PC-3 (cell line): ENCODE data around the gene DNAH7.

Source experiments
- EZH2 ChIP-seq: fragments of 300-600 bp; sonication (generic); IDR thresholded peaks from one replicate; pipeline ENCODE4 v1.6.1; 2017; ENCODE audit warnings: antibody characterized with exemption, mild to moderate bottlenecking, low read length; ENCODE audit not compliant: unreplicated experiment
- TF ChIP-seq, protein P1 (sequence below): fragments of 300-600 bp; sonication (generic); conservative IDR thresholded peaks from 2 replicates; pipeline ENCODE4 v1.5.1; 2017; ENCODE audit warnings: antibody characterized with exemption, low read depth, mild to moderate bottlenecking, low read length

DNA sequence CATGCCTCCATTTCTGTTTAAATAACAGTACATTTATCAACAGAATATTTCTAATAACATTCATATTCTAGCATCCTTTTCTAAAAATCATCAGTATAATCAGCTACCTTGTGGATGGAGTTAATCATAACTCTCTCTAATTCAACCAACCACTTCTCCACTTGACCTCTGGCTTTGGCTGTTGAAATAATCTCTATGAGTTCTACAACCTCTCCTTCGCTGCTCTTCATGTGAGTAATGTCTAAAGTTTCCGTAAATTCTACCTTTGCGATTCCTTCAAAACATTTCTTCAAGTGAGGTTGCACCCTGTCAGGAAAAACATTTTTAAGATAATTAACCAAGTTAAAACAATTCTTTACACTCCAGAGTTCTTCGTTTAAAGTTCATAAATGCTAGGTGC, 134.2 kb downstream of the DNAH7 start:
- TF ChIP-seq, protein P1, sequence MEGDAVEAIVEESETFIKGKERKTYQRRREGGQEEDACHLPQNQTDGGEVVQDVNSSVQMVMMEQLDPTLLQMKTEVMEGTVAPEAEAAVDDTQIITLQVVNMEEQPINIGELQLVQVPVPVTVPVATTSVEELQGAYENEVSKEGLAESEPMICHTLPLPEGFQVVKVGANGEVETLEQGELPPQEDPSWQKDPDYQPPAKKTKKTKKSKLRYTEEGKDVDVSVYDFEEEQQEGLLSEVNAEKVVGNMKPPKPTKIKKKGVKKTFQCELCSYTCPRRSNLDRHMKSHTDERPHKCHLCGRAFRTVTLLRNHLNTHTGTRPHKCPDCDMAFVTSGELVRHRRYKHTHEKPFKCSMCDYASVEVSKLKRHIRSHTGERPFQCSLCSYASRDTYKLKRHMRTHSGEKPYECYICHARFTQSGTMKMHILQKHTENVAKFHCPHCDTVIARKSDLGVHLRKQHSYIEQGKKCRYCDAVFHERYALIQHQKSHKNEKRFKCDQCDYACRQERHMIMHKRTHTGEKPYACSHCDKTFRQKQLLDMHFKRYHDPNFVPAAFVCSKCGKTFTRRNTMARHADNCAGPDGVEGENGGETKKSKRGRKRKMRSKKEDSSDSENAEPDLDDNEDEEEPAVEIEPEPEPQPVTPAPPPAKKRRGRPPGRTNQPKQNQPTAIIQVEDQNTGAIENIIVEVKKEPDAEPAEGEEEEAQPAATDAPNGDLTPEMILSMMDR, result no peak
- TF ChIP-seq EZH2, result no peak
